ENCODE measurements around the gene REELD1. TPM values are rescaled to one million over a fixed set of nuclear protein-coding genes. Genes with fewer than 3 reads are reported as not detected.

REELD1 gene
- total and polyA plus RNA-seq, 2 donors (not counting 1 experiment from before 2014, with no cell fraction given): not detected

DNA sequence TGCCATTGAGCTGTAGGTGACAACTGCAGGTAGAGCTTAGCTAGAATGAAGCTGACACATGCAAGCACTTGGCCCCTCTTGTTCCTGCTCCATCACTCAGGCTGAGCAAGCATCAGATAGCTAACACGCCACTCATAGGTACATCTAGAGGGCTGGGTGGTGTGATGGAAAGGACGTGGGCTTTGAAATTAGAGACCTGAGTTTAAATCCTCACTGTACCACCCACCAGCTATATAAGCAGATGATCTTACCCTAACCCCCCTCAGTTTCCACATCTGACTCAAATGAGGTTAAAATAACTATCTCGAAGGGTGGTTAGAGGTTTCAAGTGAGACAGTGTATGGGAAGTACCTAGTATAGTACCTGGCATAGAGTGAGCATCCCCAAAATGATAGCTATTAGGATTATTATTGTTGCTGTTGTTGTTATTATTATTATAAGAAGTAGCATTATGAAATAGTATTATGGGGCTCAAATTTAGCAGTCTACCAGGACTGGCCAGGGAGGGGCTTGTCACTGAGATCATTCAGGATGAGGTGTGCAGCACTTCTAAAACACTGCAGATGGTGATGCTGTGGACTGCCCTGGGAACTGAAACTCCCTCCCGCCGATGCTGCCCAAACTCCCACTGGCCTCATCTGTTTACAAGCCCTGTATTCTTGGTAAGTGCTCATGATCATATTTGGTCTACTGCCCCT is 59.0 kb downstream of the REELD1 start:
- Histone ChIP-seq H3K9me3 (ENCODE audit: control insufficient read depth, insufficient read depth, low read depth, low read length) (no peaks in the 10 kb centered on the region), H3K4me2 (ENCODE audit: extremely low read depth, insufficient read depth, low read length) (no peak overlapping the region), H3K27ac (ENCODE audit: insufficient read depth, low read length) (no peak overlapping the region), H3K36me3 (ENCODE audit: control insufficient read depth, insufficient read depth, low read length) (no peaks in the 10 kb centered on the region), H3K27me3 (ENCODE audit: control insufficient read depth, insufficient read depth, low read length) (no peaks in the 10 kb centered on the region), H2AFZ (ENCODE audit: low read length) (no peak overlapping the region), H4K20me1 (ENCODE audit: control insufficient read depth, extremely low read depth, insufficient read depth, low read length) (no peaks in the 10 kb centered on the region), H3K4me1 (ENCODE audit: control insufficient read depth, extremely low read depth, insufficient read depth, low read length) (no peaks in the 10 kb centered on the region), H3K79me2 (ENCODE audit: control insufficient read depth, insufficient read depth, low read length) (no peaks in the 10 kb centered on the region), H3K9ac (ENCODE audit: insufficient read depth, low read length) (no peak overlapping the region), H3K4me3 (replicated peaks in 1 of 4; ENCODE audit: control extremely low read depth in 1 of 4, insufficient read depth in 1 of 4, low read depth in 3 of 4, low read length in 4 of 4) (no peak overlapping the region)
- no peak for DNase-seq (ENCODE audit: low read depth in 2 of 2)
- TF ChIP-seq, protein P1, sequence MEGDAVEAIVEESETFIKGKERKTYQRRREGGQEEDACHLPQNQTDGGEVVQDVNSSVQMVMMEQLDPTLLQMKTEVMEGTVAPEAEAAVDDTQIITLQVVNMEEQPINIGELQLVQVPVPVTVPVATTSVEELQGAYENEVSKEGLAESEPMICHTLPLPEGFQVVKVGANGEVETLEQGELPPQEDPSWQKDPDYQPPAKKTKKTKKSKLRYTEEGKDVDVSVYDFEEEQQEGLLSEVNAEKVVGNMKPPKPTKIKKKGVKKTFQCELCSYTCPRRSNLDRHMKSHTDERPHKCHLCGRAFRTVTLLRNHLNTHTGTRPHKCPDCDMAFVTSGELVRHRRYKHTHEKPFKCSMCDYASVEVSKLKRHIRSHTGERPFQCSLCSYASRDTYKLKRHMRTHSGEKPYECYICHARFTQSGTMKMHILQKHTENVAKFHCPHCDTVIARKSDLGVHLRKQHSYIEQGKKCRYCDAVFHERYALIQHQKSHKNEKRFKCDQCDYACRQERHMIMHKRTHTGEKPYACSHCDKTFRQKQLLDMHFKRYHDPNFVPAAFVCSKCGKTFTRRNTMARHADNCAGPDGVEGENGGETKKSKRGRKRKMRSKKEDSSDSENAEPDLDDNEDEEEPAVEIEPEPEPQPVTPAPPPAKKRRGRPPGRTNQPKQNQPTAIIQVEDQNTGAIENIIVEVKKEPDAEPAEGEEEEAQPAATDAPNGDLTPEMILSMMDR (conservative IDR thresholded peaks at IDR 0.05 in 1 of 2, IDR thresholded peaks at IDR 0.05 in 1 of 2; ENCODE audit: low read depth in 1 of 2, low read length in 2 of 2): no peak
- TF ChIP-seq EZH2 (IDR thresholded peaks at IDR 0.05; ENCODE audit: low read length, missing control alignments): no peak

DNA sequence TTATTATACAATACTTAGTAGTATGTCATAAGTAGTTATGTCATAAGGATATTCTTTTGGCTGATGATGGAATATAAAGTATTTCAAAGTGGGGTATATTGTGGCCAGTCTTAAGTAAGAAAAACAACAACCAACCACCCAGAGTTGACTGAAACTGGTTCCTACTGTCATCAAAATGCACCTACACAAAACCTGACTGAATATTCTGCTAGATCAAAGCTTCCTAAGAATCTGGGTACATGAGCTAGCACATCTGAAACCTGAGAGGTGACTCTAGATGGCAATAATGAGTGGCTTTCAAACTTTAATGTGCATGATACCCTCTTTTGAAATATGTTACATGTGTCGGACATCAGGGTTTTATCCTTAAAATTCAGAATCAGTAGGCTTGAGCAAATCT is 60.4 kb downstream of the REELD1 start:
- Histone ChIP-seq H3K36me3 (ENCODE audit: control insufficient read depth, insufficient read depth, low read length) (no peaks in the 10 kb centered on the region), H3K27me3 (ENCODE audit: control insufficient read depth, insufficient read depth, low read length) (no peaks in the 10 kb centered on the region), H3K9ac (ENCODE audit: insufficient read depth, low read length) (no peak overlapping the region), H3K79me2 (ENCODE audit: control insufficient read depth, insufficient read depth, low read length) (no peaks in the 10 kb centered on the region), H3K4me1 (ENCODE audit: control insufficient read depth, extremely low read depth, insufficient read depth, low read length) (no peaks in the 10 kb centered on the region), H3K4me3 (replicated peaks in 1 of 4; ENCODE audit: control extremely low read depth in 1 of 4, insufficient read depth in 1 of 4, low read depth in 3 of 4, low read length in 4 of 4) (no peak overlapping the region), H3K4me2 (ENCODE audit: extremely low read depth, insufficient read depth, low read length) (no peak overlapping the region), H4K20me1 (ENCODE audit: control insufficient read depth, extremely low read depth, insufficient read depth, low read length) (no peaks in the 10 kb centered on the region), H2AFZ (ENCODE audit: low read length) (no peak overlapping the region), H3K27ac (ENCODE audit: insufficient read depth, low read length) (no peak overlapping the region), H3K9me3 (ENCODE audit: control insufficient read depth, insufficient read depth, low read depth, low read length) (no peaks in the 10 kb centered on the region)
- TF ChIP-seq EZH2 (IDR thresholded peaks at IDR 0.05; ENCODE audit: low read length, missing control alignments): no peak
- TF ChIP-seq, protein P1 (conservative IDR thresholded peaks at IDR 0.05 in 1 of 2, IDR thresholded peaks at IDR 0.05 in 1 of 2; ENCODE audit: low read depth in 1 of 2, low read length in 2 of 2): no peak
- DNase-seq (ENCODE audit: low read depth in 2 of 2): no peak

DNA sequence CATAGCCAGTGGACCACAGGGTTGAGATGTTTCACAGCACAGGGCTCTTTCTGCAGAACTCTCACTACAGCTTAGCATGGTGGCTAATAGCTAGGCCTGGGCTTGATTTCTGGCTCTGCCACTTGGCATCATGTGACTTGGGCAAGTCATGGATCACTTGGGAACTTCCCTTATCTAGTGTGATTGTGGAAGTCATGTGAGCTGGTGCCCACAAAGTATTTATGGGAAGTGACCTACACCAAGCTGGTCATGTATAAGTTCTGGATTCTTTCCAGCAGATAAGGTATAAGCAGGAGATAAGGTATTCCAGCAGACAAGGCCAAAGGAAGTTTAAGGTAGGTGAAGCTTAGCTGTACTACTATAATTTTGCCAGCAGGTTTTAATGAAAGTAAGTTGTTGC is 61.0 kb downstream of the REELD1 start:
- H3K36me3 ChIP-seq (ENCODE audit: control insufficient read depth, insufficient read depth, low read length): no peaks in the 10 kb centered on the region
- H3K9ac ChIP-seq (ENCODE audit: insufficient read depth, low read length): no peak overlapping the region
- H3K27me3 ChIP-seq (ENCODE audit: control insufficient read depth, insufficient read depth, low read length): no peaks in the 10 kb centered on the region
- H4K20me1 ChIP-seq (ENCODE audit: control insufficient read depth, extremely low read depth, insufficient read depth, low read length): no peaks in the 10 kb centered on the region
- DNase-seq (ENCODE audit: low read depth in 2 of 2): no peak
- TF ChIP-seq, protein P1 (conservative IDR thresholded peaks at IDR 0.05 in 1 of 2, IDR thresholded peaks at IDR 0.05 in 1 of 2; ENCODE audit: low read depth in 1 of 2, low read length in 2 of 2): no peak
- TF ChIP-seq EZH2 (IDR thresholded peaks at IDR 0.05; ENCODE audit: low read length, missing control alignments): no peak
- H3K4me2 ChIP-seq (ENCODE audit: extremely low read depth, insufficient read depth, low read length): no peak overlapping the region
- H3K4me3 ChIP-seq (replicated peaks in 1 of 4; ENCODE audit: control extremely low read depth in 1 of 4, insufficient read depth in 1 of 4, low read depth in 3 of 4, low read length in 4 of 4): no peak overlapping the region
- no peak overlapping the region for H3K27ac ChIP-seq (ENCODE audit: insufficient read depth, low read length)
- H3K79me2 ChIP-seq (ENCODE audit: control insufficient read depth, insufficient read depth, low read length): no peaks in the 10 kb centered on the region
- no peaks in the 10 kb centered on the region for H3K9me3 ChIP-seq (ENCODE audit: control insufficient read depth, insufficient read depth, low read depth, low read length)
- H2AFZ ChIP-seq (ENCODE audit: low read length): no peak overlapping the region
- H3K4me1 ChIP-seq (ENCODE audit: control insufficient read depth, extremely low read depth, insufficient read depth, low read length): no peaks in the 10 kb centered on the region
